C4-2B (cell line): ENCODE measurements around the gene FAM156B.

ENCODE experiments used
- ZFX ChIP-seq: fragments of 450-650 bp; IDR thresholded peaks from 2 replicates; pipeline ENCODE4 v1.6.1; 2017
- TF ChIP-seq, protein P1 (sequence below): fragments of 450-650 bp; conservative IDR thresholded peaks from 2 replicates; pipeline ENCODE4 v1.5.1; 2017; ENCODE audit warnings: mild to moderate bottlenecking

DNA sequence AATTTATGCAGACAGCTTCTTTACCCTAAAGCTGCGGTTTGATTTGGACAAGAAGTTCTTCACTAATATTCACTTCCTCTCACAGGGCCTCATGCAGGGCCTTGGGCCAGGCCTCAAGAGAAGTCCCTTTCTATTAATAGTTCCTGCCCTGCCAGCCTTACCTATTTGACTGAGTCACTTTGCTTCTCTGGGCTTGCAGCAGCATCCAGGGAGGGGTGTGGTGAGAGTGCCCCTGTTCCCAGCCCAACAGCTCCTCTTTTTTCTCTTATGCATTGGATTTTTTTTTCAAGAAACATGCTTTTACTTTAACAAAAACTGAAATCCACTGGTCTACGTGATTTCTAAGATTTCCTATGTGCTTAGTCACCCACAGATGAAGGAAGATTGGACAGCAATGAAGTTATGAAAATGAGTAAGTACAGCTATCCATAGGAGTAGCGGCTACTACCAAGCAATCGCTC, 26.7 kb downstream of the FAM156B start:
- TF ChIP-seq, protein P1, sequence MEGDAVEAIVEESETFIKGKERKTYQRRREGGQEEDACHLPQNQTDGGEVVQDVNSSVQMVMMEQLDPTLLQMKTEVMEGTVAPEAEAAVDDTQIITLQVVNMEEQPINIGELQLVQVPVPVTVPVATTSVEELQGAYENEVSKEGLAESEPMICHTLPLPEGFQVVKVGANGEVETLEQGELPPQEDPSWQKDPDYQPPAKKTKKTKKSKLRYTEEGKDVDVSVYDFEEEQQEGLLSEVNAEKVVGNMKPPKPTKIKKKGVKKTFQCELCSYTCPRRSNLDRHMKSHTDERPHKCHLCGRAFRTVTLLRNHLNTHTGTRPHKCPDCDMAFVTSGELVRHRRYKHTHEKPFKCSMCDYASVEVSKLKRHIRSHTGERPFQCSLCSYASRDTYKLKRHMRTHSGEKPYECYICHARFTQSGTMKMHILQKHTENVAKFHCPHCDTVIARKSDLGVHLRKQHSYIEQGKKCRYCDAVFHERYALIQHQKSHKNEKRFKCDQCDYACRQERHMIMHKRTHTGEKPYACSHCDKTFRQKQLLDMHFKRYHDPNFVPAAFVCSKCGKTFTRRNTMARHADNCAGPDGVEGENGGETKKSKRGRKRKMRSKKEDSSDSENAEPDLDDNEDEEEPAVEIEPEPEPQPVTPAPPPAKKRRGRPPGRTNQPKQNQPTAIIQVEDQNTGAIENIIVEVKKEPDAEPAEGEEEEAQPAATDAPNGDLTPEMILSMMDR: no peak
- TF ChIP-seq ZFX: no peak
